BE2C (cell line): ENCODE results near the gene HYAL2.

Experiments
- DNase-seq: peaks from one replicate; pipeline ENCODE4 v3.0.0-alpha.2; 2020
- H3K27me3 ChIP-seq: fragments of 250-450 bp; sonication (Bioruptor Pico); 2 replicates; pipeline ENCODE4 v1.5.1; 2020; ENCODE audit warnings: mild to moderate bottlenecking
- H3K36me3 ChIP-seq: fragments of 250-450 bp; sonication (Bioruptor Pico); 2 replicates; pipeline ENCODE4 v1.5.1; 2020; ENCODE audit warnings: mild to moderate bottlenecking
- H3K4me1 ChIP-seq: fragments of 250-450 bp; sonication (Bioruptor Pico); 2 replicates; pipeline ENCODE4 v1.5.1; 2020
- H3K4me3 ChIP-seq: 2 replicates; pipeline ENCODE4 v1.5.1; 2011; ENCODE audit warnings: low read depth, low read length
- H3K9me3 ChIP-seq: fragments of 250-450 bp; sonication (Bioruptor Pico); 2 replicates; pipeline ENCODE4 v1.5.1; 2020
- CTCF ChIP-seq: IDR thresholded peaks from 2 replicates; pipeline ENCODE4 v1.5.1; 2012; ENCODE audit warnings: mild to moderate bottlenecking, low read depth, low read length

The HYAL2 gene

GRCh38 chr3:50324351-50325112, 2.0 kb upstream of the HYAL2 start:
- peaks cover 6% of the 10 kb centered on the region for H3K36me3 ChIP-seq
- DNase-seq, result peak; percentile 81

GRCh38 chr3:50323614-50324199, 1.2 kb upstream of the HYAL2 start:
- no peak for DNase-seq
- Histone ChIP-seq H3K36me3 (peaks cover 15% of the 10 kb centered on the region), H3K9me3 (no peaks in the 10 kb centered on the region), H3K4me1 (peaks cover 3% of the 10 kb centered on the region), H3K4me3 (no peak overlapping the region), H3K27me3 (no peaks in the 10 kb centered on the region)
- no peak for TF ChIP-seq CTCF

More at GRCh38 chr3:50324351-50325112, 2.0 kb upstream of the HYAL2 start:
- peak; percentile 73 for TF ChIP-seq CTCF
- Histone ChIP-seq H3K27me3 (no peaks in the 10 kb centered on the region), H3K4me1 (peaks cover 3% of the 10 kb centered on the region), H3K9me3 (no peaks in the 10 kb centered on the region), H3K4me3 (no peak overlapping the region)

- TF ChIP-seq CTCF, result no peak
Measured at GRCh38 chr3:50323092-50323600, 601 bp upstream of the HYAL2 start.

GRCh38 chr3:50322115-50322385, 495 bp downstream of the HYAL2 start:
- Histone ChIP-seq H3K4me1 (peaks cover 3% of the 10 kb centered on the region), H3K27me3 (no peaks in the 10 kb centered on the region), H3K4me3 (peak overlapping the region; percentile 21; the same call in 1 of the 2 replicates), H3K9me3 (no peaks in the 10 kb centered on the region), H3K36me3 (peaks cover 17% of the 10 kb centered on the region)
- TF ChIP-seq CTCF, result no peak
- no peak for DNase-seq

More at GRCh38 chr3:50323092-50323600, 601 bp upstream of the HYAL2 start:
- no peaks in the 10 kb centered on the region for H3K27me3 ChIP-seq
- H3K36me3 ChIP-seq, result peaks cover 17% of the 10 kb centered on the region
- peaks cover 3% of the 10 kb centered on the region for H3K4me1 ChIP-seq
- H3K9me3 ChIP-seq, result no peaks in the 10 kb centered on the region
- DNase-seq, result no peak
- no peak overlapping the region for H3K4me3 ChIP-seq

GRCh38 chr3:50321336-50322114, 1.0 kb downstream of the HYAL2 start:
- Histone ChIP-seq H3K27me3 (no peaks in the 10 kb centered on the region), H3K4me3 (peak overlapping the region; percentile 65), H3K4me1 (peaks cover 3% of the 10 kb centered on the region), H3K36me3 (peaks cover 17% of the 10 kb centered on the region), H3K9me3 (no peaks in the 10 kb centered on the region)
- peak; percentile 36 for TF ChIP-seq CTCF
- DNase-seq, result peak; percentile 85
